ENCODE data around the gene ZSWIM3. TPM values are rescaled to one million over a fixed set of nuclear protein-coding genes. Genes with fewer than 3 reads are reported as not detected.
"Not testable (repeated sequence)": the region's sequence is repeated elsewhere in the genome, so short reads cannot be mapped to it uniquely, and the experiment has no call there.

ZSWIM3 gene
- total RNA-seq, 1 donor from 2014 or later = 5.9 TPM

DNA sequence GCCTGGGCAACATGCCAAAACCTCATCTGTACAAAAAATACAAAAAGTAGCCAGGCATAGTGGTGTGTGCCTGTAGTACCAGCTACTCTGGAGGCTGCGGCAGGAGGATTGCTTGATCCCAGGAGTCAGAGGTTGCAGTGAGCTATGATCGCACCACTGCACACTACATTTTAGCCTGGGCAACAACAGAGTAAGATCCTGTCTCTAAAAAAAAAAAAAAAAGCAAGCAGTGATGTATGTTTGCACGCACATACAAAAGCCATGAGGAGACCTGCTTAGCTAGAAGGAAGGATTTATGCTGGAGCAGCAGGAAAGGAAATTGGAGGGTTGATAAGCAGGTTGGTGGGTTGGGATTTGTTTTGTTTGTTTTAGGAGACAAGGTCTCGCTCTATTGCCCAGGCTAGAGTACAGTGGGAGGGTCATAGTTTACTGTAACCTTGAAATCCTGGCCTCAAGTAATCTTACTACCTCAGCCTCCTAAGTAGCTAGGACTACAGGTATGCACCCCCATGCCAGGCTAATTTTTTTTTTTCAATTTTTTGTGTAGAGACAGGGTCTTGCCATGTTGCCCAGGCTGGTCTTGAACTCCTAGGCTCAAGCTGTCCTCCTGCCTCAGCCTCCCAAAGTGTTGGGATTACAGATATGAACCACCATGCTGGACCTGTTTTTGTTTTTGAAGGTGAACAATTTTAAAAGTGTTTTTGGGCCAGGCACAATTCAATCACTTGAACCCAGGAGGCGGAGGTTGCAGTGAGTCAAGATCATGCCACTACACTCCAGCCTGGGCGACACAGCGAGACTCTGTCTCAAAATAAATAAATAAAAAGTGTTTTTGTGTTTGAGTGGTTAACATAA is 4.0 kb downstream of the ZSWIM3 start:
- DNase-seq (ENCODE audit: low read depth) = peak; percentile 29

DNA sequence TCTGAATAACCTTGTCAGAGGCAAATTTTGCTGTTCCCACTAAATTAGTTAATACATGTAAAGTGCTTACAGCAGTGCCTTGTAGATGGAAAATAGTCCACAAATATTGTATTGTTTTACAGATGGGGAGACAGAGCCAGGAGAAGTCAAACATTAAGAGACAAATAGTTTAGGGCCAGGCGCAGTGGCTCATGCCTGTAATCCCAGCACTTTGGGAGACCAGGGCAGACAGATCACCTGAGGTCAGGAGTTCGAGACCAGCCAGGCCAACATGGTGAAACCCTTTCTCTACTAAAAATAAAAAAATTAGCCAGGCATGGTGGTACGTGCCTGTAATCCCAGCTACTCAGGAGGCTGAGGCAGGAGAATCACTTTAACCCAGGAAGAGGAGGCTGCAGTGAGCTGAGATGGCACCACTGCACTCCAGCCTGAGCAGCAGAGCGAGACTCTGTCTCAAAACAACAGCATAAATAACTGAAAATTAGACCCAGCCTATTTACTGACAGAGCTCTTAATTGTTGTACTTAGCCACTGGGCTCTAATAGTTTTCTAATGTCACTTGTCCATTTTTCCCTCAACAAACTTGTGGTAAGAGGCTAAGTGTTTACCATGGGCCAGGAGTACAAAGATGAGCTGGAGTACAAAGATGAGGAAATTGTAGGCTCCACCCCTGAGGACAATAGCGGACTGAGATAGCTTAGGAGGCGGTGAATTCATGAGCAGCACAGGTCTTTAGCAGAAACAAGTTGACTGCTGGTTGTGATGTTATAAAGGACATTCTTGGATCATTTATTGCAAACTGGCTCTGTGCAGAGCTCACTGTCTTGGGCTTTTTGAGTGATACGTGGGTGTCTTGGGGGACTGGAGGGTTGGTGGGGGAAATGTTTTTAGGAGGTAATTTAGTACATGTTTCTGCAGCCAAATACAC is 6.4 kb downstream of the ZSWIM3 start:
- DNase-seq (ENCODE audit: low read depth) = no peak

DNA sequence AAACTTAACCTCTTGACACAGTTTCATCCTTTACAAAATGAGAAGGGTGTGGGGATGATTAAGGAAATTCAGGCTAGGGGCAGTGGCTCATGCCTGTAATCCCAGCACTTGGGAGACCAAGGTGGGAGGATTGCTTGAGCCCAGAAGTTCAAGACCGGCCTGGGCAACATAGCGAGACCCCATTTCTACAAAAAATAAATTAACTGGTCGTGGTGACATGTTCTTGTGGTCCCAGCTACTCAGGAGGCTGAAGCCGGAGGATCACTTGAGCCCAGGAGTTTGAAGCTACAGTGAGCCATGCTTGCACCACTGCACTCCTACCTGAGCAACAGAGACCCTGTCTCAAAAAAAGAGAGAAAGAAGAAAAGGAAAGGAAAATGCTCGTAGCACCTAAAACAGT is 9.0 kb downstream of the ZSWIM3 start:
- no peak for DNase-seq (ENCODE audit: low read depth)

DNA sequence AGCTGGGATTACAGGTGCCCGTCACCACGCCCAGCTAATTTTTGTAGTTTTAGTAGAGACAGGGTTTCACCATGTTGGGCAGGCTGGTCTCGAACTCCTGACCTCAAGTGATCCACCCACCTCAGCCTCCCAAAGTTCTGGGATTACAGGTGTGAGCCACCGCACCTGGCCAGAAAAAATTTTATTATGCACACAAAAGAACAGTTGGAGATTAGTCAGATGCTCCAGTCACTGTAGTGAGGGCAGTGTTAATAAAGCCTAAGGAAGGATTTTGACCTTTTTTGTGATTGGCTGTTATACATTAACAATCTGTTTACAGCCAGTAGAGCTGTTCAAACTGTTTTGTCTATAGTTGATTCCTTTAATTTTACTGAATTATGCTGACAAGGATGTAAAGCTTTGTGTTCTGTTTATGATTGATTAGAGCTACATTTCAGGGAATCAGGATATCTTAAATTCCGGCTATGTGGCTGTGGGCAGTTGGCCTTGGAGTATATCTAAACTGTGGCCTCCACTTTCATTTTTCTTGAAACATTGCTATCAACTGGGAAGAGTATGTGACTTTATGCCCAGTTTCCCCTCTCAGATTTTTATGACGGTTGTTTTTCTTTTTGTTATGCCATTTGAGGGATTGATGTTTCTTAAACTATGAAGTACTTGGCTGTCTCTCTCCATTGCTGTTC is 9.9 kb downstream of the ZSWIM3 start:
- no peak for DNase-seq (ENCODE audit: low read depth)

DNA sequence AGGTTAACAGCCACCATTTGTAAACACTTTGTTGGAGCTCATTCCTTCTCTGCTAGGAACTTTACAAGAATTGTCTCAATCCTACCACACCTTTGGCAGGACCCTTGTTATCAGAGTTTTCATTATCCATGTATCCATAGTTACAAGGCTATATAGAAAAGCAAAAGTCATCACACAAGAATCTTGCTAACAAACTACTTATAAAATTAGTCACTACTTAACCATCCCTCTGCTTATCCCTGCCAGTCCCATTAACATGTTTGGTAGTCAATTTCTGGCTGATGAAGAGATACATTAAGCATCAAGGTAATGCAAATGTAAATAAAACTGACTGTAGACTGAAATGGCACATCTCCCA is 10.4 kb downstream of the ZSWIM3 start:
- peak; percentile 81 for DNase-seq (ENCODE audit: low read depth)

DNA sequence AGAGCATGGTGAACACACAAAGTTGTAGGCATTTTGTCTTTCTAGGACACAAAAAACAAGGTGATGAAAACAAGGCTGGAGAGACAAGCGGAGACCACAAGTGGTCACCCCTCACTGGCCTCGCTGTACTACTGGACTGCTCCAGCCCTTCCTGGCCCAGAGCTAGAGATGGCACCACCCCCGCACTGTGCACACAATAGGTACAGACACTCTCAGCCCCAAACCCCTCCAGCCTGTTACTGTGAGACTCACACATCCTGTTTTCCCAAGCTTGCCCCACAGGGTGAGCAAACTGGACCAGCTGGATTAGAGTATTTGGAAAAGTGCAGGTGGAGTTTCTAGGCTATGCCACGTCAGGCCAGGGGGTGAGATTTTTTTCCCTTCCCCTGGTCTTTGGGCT is 15.2 kb downstream of the ZSWIM3 start:
- no peak for DNase-seq (ENCODE audit: low read depth)

DNA sequence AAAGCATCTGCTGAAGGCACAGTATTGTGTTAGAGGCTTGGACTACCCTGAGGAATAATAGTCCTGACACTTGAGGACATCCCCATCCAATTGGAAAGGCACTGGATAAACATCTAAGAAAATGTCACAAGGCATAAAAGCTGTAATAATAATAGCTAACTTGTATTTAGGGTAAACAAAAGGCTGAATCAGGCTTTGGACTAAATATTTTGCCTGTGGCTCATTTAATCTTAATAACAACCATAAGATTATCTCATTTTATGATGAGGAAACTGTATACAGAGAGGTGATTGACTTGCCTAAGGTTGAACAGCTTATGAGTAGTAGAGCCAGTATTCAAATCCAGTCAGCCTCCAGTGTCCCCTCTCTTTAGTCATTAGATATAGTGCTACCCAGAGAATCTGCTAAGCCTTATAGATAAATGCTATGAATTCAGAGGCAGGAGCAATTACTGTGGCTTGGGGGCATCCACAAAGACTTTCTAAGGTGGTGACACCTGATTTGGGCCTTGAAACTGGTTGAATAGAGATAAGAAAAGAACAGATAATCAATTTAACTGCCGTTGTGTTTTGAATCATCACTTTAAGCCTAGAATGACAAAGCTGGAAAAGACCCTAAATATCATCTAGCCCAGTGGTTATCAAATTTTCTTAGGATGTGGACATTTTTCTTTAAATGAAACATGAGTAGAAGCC is 16.1 kb downstream of the ZSWIM3 start:
- no peak for DNase-seq (ENCODE audit: low read depth)

DNA sequence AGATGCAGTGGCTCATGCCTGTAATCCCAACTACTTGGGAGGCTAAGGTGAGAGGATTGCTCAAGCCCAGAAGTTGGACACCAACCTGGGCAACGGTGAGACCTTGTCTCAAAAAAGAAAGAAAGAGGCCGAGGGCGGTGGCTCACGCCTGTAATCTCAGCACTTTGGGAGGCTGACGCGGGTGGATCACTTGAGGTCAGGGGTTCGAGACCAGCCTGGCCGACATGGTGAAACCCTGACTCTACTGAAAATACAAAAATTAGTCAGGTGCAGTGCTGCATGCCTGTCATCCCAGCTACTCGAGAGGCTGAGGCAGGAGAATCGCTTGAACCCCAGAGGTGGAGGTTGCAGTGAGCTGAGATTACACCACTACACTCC is 16.7 kb downstream of the ZSWIM3 start:
- not testable (repeated sequence) for DNase-seq (ENCODE audit: low read depth)

DNA sequence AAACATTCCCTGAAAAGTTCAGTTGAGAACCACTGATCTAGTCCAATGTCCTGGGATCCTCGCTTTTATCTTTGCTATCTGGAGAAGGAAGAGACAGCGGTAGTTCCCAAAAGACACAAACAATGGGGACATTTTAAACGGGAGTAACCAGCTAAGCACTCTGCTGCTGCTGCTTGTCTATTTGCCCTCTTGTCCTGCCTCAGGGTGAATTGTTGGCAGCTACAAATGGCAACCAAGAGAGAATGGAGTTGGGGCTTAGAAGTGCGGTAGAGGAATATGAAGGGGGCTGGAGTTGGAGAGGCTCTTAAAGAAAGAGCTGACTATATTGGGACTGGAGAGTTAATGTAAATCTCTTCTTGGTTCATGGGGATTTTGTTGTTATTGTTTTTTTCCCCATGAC is 17.2 kb downstream of the ZSWIM3 start:
- no peak for DNase-seq (ENCODE audit: low read depth)

DNA sequence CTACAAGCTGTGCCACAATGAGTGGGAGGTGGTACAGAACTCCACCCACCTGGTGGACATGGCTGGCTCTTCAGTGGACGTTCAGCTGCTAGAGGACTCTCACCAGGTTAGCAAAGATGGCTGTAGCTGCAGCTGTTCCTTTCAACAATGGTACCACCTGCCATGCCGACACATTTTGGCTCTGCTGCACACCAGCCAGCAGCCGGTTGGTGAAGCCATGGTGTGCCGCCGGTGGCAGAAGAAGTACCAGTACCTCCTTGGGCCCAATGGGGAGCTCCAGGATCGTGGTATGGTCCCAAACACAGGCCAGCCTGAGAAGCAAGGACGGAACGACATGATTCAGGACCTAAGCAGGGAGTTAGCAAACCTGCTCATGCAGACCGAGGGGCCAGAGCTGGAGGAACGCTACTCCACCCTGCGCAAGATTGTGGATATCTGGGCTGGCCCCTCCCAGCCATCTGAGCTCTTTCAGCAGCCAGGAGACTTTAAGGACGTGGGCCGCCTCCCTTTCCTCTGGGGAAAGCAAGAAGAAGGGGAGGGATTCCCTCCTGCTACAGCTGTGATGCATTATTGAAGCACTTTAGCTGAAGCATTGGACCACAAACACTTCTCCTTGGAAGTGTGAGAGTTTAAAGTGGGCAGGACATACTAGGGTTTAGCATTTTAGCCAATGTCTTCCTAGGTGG is 20.8 kb downstream of the ZSWIM3 start:
- no peak for DNase-seq (ENCODE audit: low read depth)

DNA sequence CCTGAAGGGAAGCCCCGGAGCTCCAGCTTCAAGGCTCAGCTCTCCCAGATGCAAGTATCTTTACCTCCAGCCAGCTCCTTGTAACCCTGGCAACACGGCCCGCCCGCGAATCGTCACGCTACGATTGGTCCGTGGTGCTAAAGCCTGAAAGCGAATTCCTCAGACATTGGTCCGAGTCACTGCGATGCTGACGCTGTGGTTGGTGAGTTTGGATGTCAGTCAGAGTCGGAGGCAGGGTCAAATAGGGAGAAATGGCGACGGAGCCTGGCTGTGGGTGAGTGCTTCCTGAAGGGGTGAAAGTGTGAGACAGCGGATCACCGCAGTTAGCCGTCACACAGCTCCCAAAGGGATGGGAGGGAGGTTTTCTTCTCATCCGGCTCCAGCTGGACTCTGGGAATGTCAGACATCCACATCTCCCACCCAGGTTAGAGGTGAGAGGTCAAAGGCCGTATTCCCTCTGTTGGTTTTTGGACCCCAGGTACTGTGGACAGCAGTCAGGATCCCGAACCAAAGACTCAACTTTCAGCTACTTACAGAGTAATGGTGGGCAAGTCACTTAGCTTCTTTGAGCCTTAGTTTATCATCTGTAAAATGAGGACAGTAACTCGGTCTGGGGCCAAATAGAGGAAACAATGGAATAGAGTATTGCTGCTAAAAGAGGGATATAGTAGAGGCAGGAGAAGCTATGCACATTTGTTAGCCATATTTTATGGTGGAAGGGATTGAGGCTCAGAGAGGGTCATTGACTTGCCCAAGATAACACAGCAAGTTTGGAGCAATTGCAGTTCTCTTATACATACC is 23.8 kb downstream of the ZSWIM3 start, which contains the start of gene ZSWIM1:
ZSWIM1 (plus strand) TSS at position 240 of the 801 bp plus-strand sequence. CDS start 1,366 bp downstream, outside the sequence.
- DNase-seq (ENCODE audit: low read depth) = peak; percentile 98

DNA sequence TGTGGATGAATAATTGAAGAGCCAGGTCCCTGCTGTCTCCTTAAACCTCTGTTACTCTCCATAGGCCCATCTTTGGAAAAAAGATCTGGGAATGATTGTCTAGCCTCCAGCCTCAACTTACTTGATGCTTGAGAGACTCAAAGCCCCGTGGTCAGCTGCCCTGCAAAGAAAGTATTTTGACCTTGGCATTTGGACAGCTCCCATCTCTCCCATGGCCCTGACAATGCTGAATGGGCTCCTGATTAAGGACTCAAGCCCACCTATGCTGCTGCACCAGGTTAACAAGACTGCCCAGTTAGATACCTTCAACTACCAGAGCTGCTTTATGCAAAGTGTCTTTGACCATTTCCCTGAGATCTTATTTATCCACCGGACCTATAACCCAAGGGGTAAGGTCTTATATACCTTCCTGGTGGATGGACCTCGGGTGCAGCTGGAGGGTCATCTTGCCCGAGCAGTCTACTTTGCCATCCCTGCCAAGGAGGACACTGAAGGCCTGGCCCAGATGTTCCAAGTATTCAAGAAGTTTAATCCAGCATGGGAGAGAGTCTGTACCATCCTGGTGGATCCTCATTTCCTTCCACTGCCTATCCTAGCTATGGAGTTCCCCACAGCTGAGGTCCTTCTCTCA is 25.2 kb downstream of the ZSWIM3 start:
- DNase-seq (ENCODE audit: low read depth) = no peak

DNA sequence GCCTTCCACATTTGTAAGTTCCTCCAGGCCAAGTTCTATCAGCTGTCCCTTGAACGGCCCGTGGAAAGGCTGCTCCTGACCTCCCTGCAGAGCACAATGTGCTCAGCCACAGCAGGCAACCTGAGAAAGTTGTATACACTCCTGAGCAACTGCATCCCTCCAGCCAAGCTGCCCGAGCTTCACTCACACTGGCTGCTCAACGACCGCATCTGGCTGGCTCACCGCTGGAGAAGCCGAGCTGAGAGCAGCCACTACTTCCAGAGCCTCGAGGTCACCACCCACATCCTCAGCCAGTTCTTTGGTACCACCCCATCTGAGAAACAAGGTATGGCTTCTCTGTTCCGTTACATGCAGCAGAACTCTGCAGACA is 25.7 kb downstream of the ZSWIM3 start:
- DNase-seq (ENCODE audit: low read depth) = no peak

DNA sequence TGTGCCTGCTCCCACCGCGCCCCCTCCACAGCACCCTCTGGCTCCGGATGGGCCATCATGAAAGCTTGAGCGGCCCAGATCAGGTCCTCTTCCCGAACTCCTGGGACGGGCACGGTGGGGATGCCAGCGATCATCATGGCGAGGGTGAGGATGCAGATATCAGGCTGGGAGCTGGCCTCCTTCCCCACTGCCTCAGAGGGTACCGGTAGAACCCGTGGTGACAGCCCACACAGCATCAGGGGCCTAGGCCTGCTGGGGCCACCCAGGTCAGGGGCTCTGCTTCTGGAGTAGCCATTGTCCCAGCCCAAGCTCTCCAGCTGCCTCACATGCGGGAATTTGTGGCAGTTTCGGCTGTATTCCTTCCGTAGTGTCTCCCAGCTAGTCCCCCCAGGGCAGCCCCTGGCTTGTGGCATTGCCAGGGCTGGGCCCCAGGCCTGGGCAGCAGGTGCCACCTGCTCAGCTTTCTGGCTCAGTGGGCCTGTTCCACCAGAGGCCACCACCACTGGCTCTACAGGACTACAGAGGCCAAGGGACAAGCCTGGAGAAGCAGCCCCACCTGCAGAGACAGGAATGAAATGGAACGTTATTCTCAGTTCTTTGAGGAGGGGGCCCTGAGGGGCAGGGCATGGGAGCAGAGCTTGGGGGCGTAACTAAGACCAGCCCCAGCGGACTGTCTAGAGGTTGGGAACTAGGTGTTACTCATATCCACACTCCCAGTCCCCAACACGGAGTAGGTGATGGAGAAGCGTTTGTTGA is 29.4 kb downstream of the ZSWIM3 start:
- DNase-seq (ENCODE audit: low read depth) = no peak

DNA sequence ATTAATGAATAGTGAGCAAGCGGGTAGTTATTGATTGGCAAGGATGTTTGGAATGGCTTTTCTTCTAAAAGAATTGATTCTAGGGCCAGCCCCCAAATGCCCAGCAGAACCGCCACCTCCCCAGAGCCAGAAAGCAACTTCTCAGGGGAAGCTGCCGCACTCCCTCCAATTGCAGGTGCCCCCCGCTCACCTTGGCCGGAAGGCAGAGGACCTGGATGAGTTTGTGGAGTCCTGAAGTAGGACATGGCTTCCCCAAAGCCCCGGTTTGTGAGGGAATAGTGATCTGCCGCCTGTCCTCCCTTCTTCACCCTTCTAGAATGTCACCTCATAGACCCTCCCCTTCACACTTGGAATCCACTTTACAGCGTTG is 29.9 kb downstream of the ZSWIM3 start, which contains the start of gene SPATA25:
SPATA25 (minus strand) TSS at position 277 of the 370 bp plus-strand sequence; CDS start at position 245, 32 bp downstream.
- no peak for DNase-seq (ENCODE audit: low read depth)

DNA sequence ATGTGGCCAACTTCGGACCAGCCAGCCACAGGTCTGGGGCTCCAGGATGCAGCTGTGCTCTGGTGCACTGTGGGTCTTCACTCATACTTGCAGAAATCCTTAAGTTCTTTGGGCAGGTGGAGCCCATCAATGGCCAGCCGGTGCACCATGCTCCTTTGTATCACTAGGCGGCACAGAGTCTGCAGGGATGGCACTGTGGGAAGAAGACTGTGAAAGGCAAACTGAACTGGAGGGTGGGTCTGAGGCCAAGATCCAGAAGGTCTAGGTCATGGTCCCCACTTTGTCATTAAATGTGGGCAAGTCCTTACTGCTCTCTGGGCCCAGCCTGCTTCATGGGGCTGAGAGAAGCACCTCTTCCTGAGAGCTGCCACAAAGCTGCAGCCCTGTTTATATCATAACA is 31.3 kb downstream of the ZSWIM3 start:
- DNase-seq (ENCODE audit: low read depth) = no peak

DNA sequence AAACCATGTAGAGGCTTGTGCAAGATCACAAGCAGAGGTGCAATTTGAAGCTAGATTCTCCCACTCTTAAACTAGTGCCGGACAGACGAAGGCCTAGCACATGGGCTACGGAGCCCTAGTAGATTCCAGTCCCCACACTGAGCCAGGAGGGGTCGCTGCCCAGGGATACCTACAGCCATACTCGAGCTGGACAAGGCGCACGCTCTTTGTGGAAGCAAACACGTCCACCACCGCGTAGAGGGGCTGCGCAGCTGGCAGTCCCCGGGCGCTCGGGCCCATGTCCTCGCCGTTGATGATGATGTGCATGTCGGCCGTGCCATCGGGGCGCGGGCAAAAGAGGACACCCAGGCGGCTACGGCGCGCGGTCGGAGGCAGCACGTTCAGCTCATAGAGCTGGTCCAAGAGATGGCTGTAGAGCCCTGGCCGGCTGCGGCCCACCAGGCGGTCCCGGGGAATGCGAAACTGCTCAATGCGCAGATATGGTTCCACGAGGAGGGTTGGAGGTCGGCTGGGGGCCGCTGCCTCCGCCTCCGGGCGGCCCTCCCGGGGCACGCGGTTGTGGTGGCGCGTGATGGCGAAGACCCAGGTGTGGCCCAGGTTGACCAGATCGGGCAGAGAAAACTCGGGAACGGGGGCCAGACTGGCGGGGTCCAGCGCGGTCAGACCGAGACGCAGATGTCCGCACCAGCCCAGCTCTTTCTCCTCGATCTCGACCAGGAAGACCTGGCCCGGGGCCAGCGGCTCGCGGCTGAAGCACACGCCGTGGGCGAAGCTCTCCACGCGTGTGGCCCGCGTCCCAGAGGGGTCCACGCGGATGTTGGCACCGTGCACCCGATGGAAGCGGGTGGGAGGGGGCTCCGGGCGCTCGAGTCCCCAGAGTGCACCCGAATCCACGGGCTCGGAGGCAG is 32.9 kb downstream of the ZSWIM3 start:
- DNase-seq (ENCODE audit: low read depth) = peak; percentile 64
